ENCODE measurements around the gene TDRD7. TPM values are rescaled to one million over a fixed set of nuclear protein-coding genes. Genes with fewer than 3 reads are reported as not detected.
A peak's percentile ranks its signal among the peaks of the same experiment; 100 is the strongest.
"Not testable (repeated sequence)": the region's sequence is repeated elsewhere in the genome, so short reads cannot be mapped to it uniquely, and the experiment has no call there.

TDRD7 gene
- total RNA-seq, 1 donor from 2014 or later, result 8.1 TPM

DNA sequence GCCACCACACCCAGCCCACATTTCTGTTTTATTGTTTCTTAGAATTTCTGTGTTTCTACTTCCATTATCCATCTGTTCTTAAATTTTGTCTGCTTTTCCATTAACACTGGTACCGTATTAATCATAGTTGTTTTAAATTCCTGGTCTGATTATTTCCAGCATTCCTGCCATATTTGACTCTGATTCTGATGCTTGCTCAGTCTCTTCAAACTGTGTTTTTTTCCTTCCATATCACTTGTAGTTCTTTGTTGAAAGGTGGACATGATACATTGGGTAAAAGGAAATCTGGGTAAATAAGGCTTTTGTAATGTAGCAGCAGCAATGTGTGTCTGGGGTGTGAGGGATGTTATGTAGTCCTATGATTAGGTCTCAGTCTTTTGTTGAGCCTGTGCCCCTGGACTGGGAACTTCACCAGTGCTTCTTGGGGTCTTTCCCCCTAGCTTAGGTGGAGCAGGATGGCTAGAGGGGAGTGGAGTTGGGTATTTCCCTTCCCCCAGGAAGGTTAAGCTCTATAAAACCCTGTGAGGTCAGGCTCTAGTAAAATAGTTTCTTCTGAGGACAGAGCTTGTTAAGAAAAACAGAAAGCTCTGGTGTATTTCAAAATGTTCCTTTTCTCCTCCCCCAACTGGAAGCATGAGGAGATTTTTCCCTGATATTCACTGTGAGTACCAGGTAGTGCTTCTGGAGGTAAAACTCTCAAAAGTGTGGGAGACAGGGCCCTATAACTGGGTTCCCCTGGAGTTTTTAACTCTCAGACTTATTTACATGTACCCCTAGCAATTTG is 79.5 kb downstream of the TDRD7 start:
- no peak overlapping the region for H3K4me2 ChIP-seq
- no peak overlapping the region for H3K4me3 ChIP-seq
- H3K4me1 ChIP-seq, result no peaks in the 10 kb centered on the region
- no peak overlapping the region for H3K27ac Mint-ChIP-seq
- TF ChIP-seq, protein P1, sequence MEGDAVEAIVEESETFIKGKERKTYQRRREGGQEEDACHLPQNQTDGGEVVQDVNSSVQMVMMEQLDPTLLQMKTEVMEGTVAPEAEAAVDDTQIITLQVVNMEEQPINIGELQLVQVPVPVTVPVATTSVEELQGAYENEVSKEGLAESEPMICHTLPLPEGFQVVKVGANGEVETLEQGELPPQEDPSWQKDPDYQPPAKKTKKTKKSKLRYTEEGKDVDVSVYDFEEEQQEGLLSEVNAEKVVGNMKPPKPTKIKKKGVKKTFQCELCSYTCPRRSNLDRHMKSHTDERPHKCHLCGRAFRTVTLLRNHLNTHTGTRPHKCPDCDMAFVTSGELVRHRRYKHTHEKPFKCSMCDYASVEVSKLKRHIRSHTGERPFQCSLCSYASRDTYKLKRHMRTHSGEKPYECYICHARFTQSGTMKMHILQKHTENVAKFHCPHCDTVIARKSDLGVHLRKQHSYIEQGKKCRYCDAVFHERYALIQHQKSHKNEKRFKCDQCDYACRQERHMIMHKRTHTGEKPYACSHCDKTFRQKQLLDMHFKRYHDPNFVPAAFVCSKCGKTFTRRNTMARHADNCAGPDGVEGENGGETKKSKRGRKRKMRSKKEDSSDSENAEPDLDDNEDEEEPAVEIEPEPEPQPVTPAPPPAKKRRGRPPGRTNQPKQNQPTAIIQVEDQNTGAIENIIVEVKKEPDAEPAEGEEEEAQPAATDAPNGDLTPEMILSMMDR (IDR thresholded peaks at IDR 0.05), result no peak
- TF ChIP-seq EZH2phosphoT487 (IDR thresholded peaks at IDR 0.05) (no peak), EZH2 (IDR thresholded peaks at IDR 0.05) (no peak)
- no peak overlapping the region for H2AFZ ChIP-seq (replicated peaks)
- H3K27me3 ChIP-seq, result no peaks in the 10 kb centered on the region
- H3K4me3 Mint-ChIP-seq, result peak overlapping the region; percentile 14
- no peak for DNase-seq (ENCODE audit: low spot score)
- H3K27me3 Mint-ChIP-seq (ENCODE audit: insufficient read depth, low read depth), result no peaks in the 10 kb centered on the region
- no peaks in the 10 kb centered on the region for H3K79me2 ChIP-seq (ENCODE audit: low read depth)
- peaks cover 12% of the 10 kb centered on the region for H3K9me3 ChIP-seq (ENCODE audit: low read depth)
- no peaks in the 10 kb centered on the region for H3K36me3 Mint-ChIP-seq
- H3K27ac ChIP-seq, result no peak overlapping the region
- H4K20me1 ChIP-seq (ENCODE audit: low read depth), result no peaks in the 10 kb centered on the region
- H3K36me3 ChIP-seq, result peaks cover 5% of the 10 kb centered on the region
- no peaks in the 10 kb centered on the region for H3F3A ChIP-seq (ENCODE audit: low read depth)
- H3K9me3 Mint-ChIP-seq, result peaks cover 6% of the 10 kb centered on the region
- H3K4me1 Mint-ChIP-seq, result no peaks in the 10 kb centered on the region
- no peak overlapping the region for H3K9ac ChIP-seq

DNA sequence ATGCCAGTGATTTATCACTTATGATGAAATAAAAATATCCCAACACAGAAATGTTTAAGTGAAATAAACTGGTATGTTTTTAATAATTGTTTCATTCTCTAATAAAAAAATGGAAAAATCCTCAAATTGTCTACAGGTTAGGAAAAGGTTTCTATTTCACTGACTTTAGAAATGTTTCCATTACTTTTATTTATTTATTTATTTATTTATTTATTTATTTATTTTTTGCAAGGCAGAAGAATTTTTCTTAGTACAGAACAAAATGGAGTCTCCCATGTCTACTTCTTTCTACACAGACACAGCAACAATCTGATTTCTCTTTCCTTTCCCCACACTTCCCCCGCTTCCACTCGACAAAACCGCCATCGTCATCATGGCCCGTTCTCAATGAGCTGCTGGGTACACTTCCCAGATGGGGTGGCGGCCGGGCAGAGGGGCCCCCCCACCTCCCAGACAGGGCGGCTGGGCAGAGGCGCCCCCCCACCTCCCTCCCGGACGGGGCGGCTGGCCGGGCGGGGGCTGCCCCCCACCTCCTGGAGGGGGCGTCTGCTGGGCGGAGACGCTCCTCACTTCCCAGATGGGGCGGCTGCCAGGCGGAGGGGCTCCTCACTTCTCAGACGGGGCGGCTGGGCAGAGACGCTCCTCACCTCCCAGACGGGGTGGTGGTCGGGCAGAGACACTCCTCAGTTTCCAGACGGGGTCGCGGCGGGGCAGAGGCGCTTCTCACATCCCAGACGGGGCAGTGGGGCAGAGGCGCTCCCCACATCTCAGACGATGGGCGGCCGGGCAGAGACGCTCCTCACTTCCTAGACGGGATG is 85.9 kb downstream of the TDRD7 start:
- not testable (repeated sequence) for H3K36me3 ChIP-seq; DNase-seq (ENCODE audit: low spot score); H3K9me3 ChIP-seq (ENCODE audit: low read depth); H2AFZ ChIP-seq (replicated peaks); H3K27ac Mint-ChIP-seq; H3K9ac ChIP-seq; H3K27ac ChIP-seq; H3K4me3 Mint-ChIP-seq; H3K36me3 Mint-ChIP-seq; H3K4me3 ChIP-seq; H3K79me2 ChIP-seq (ENCODE audit: low read depth); H3K4me1 Mint-ChIP-seq; H4K20me1 ChIP-seq (ENCODE audit: low read depth); H3K4me2 ChIP-seq
- peaks cover 10% of the 10 kb centered on the region for H3K9me3 Mint-ChIP-seq
- Histone ChIP-seq H3K27me3 (peaks cover 41% of the 10 kb centered on the region), H3F3A (ENCODE audit: low read depth) (peaks cover 24% of the 10 kb centered on the region), H3K4me1 (peaks cover 12% of the 10 kb centered on the region)
- peaks cover 36% of the 10 kb centered on the region for H3K27me3 Mint-ChIP-seq (ENCODE audit: insufficient read depth, low read depth)

DNA sequence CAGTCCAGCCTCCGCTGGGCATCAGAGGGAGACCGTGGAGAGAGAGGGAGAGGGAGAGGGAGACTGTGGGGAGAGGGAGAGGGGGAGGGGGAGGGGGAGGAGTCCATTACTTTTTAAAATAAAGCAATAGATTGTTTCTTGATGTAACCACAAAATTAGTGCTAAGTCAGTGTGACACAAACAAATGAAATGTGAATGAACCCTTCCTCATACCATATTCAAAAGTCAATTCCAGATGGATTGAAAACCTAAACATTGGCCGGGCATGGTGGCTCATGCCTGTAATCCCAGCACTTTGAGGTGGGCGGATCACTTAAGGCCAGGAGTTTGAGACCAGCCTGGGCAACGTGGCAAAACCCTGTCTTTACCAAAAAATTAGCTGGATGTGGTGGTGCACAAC is 87.0 kb downstream of the TDRD7 start:
- H3K27me3 Mint-ChIP-seq (ENCODE audit: insufficient read depth, low read depth), result peaks cover 46% of the 10 kb centered on the region
- H3K27me3 ChIP-seq, result peaks cover 52% of the 10 kb centered on the region

DNA sequence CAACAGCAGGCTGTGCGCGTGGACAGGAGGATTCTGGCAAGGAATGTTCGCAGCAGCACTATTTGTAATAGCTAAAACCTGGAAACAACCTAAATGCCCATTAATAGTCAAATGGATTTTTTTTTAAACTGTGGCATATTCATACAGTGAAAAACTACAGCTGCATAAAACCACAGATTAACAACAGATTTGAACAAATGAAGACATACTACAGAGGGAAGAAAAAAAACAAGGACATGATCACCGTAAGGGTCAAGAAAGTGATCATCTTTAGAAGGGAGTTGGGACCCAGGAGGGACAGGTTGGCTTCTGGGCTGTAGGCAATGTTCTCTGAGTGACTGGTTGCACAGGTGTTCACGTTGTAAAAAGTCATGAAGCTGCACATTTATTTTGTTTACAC is 88.4 kb downstream of the TDRD7 start:
- H3K4me1 Mint-ChIP-seq, result peaks cover 11% of the 10 kb centered on the region
- Histone ChIP-seq H4K20me1 (ENCODE audit: low read depth) (peaks cover 6% of the 10 kb centered on the region), H3K36me3 (no peaks in the 10 kb centered on the region), H3K9ac (no peak overlapping the region), H3K9me3 (ENCODE audit: low read depth) (no peaks in the 10 kb centered on the region), H3K4me2 (no peak overlapping the region), H2AFZ (replicated peaks) (no peak overlapping the region), H3K79me2 (ENCODE audit: low read depth) (no peaks in the 10 kb centered on the region), H3K4me3 (no peak overlapping the region), H3K27me3 (peaks cover 66% of the 10 kb centered on the region), H3K27ac (no peak overlapping the region), H3K4me1 (peaks cover 14% of the 10 kb centered on the region), H3F3A (ENCODE audit: low read depth) (peaks cover 24% of the 10 kb centered on the region)
- TF ChIP-seq EZH2phosphoT487 (IDR thresholded peaks at IDR 0.05) (no peak), EZH2 (IDR thresholded peaks at IDR 0.05) (no peak)
- TF ChIP-seq, protein P1 (IDR thresholded peaks at IDR 0.05), result no peak
- peaks cover 16% of the 10 kb centered on the region for H3K9me3 Mint-ChIP-seq
- no peak overlapping the region for H3K27ac Mint-ChIP-seq
- peak overlapping the region; percentile 9 for H3K4me3 Mint-ChIP-seq
- no peak for DNase-seq (ENCODE audit: low spot score)
- H3K36me3 Mint-ChIP-seq, result no peaks in the 10 kb centered on the region
- peaks cover 52% of the 10 kb centered on the region for H3K27me3 Mint-ChIP-seq (ENCODE audit: insufficient read depth, low read depth)

More for the DNA sequence above, 87.0 kb downstream of the TDRD7 start:
- Histone ChIP-seq H3K4me1 (peaks cover 14% of the 10 kb centered on the region), H3F3A (ENCODE audit: low read depth) (peaks cover 24% of the 10 kb centered on the region)
- H3K4me2 ChIP-seq; H3K4me3 Mint-ChIP-seq; H3K79me2 ChIP-seq (ENCODE audit: low read depth); H3K36me3 Mint-ChIP-seq; H3K4me3 ChIP-seq; H3K27ac ChIP-seq; H3K9me3 ChIP-seq (ENCODE audit: low read depth); H3K27ac Mint-ChIP-seq; DNase-seq (ENCODE audit: low spot score); H3K9ac ChIP-seq; H4K20me1 ChIP-seq (ENCODE audit: low read depth); H2AFZ ChIP-seq (replicated peaks); H3K36me3 ChIP-seq: not testable (repeated sequence)
- H3K4me1 Mint-ChIP-seq, result peaks cover 11% of the 10 kb centered on the region
- H3K9me3 Mint-ChIP-seq, result peaks cover 14% of the 10 kb centered on the region

Measured in neural progenitor cell (in vitro differentiated cells).